ENCODE results near the gene GAS1.

The GAS1 gene

DNA sequence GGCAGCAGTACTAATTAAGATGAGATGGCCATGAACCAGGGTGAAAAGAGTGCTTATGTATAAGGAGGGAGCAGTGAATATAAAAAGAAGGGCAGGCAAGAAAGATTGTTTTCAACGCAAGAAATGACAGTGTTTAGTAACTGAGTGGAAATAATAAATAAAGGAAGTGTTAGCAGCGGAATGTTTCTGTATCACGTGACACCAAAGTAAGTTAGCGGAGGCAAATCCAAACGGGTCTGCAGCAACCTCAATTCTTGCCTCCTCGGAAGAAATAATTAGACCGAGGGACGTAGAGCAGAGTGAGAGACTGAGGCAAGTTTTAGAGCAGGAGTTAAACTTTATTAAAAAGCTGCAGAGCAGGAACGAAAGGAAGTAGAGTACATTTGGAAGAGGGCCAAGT, 15.4 kb upstream of the GAS1 start:
- DNase-seq: no peak

- no peak for DNase-seq
Observed at GRCh38 chr9:86960938-86961337, 13.6 kb upstream of the GAS1 start.

DNA sequence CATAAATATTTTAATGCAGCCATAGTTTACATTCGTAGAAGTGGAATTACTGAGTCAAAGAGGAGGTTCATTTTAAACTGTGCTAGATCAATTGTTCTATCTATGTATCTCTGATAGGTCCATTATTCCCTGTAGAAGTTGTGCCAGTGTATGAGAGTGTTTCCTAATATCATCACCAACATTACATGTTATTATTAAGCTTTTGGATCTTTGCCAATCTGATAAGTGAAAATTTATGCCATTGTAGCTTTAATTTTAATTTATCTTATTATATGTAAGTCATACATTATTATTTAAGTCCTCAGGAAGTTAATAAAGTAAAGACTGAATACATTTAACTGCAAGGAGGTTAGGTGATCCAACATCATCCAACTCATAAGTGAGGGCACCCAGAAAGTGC, 10.9 kb upstream of the GAS1 start:
- DNase-seq: no peak

DNA sequence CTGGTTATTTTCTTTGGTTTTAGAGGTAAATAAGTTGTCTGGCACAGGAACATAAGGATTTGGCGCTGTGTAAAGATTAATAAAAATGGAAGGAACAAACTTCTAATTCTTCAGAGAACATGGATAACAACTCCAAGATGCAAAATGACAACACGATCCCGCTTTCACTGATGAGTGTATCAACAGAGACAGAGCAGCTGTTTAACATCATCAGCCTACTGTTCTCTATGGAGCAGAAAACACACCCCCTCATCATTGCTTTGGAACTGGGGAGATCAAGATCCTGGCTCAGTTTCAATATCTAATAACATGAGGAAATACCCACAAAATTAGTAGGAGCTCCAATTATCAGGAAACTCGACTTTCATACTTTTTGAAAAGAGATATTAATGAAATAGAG, 8.3 kb upstream of the GAS1 start:
- DNase-seq: no peak

DNA sequence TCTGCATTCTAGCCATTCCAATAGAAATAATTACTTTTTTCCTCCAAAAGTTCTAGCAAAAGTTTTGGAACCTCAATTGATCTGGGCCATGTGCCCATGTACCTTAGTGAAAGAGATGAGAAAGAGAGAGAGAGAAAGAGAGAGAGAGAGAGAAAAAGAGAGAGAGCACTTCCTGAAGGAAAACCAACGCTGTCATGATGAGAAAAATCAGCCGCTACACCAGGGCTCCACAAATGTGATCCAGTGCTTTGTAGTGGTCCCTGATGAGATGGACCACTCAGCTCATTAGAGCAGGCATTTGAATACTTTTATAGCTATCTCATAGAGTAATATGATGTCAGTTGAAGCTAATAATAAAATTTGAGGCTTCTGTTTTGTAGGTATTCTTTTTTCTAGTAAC, 7.7 kb upstream of the GAS1 start:
- DNase-seq: no peak

- no peak for DNase-seq
Observed at GRCh38 chr9:86953181-86953580, 5.9 kb upstream of the GAS1 start.

- peak; percentile 73 for DNase-seq
Observed at GRCh38 chr9:86948074-86948929, 996 bp upstream of the GAS1 start.

DNA sequence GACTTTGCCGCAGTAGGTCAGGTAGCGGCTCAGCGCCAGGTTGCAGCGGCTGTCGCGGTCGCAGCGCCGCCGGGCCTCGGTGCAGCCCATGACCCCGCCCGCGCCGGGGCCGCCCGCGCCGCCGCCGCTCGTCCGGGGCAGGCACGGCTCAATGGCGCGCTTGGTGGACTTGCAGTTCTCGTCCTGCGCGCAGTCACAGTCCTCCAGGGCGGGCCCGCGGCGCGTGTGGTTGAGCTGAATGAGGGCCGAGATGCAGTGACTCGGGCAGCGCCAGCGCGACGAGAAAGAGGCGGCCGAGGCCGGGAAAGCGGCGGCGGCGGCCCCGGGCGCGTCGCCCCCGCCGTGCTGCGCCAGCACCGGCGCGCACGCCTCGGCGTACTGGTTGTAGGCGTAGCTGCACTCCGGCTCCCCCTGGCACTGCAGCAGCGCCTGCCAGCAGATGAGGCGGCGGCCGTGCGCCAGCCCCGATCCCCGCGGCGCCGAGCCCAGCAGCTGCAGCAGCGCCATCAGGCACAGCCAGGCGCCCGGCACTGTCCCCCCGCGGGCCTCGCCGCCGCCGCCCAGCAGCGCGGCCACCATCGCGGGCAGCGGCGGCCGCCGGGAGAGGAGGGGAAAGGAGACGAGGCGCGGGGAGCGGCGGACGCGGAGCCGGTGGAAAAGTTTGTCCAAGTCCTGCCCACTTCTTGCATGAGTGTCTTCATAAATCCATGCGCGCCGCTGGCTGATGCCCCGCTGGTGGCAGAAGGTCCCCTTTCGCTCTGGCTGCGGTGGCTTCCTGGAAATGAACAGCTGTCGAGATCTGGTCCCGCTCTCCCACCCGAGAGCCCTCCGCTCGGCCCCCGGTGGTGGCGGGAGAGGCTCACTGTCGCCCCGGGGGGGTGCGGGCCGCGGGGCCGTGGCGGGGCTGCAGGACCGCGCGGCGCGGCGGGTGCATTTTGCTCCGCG, 833 bp downstream of the GAS1 start:
- DNase-seq: peak; percentile 62

DNA sequence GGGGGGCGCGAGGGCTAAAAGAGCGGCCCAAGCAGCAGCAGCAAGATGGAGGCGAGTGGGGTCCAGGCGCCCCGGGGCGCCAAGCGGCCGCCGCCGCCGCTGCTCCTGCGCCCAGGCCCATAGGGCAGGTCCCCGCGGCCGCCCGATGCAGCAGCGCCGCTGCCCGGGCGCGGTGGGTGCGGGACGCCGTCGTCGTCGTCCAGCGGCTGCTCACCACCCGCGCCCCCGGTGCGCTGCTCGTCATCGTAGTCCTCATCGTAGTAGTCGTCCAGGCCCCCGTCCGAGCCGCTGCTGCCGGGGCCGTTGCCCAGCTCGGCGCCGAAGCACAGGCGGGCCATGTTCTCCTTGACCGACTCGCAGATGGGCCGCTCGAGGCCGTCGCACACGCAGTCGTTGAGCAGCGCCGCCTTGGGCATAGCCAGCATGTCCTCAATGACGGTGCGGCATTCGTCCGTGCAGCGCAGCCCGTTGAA, 1.5 kb downstream of the GAS1 start:
- peak; percentile 25 for DNase-seq

- DNase-seq: no peak
Observed at GRCh38 chr9:86944796-86945727, 2.2 kb downstream of the GAS1 start.

- DNase-seq: no peak
Observed at GRCh38 chr9:86943201-86944113, 3.8 kb downstream of the GAS1 start.

GRCh38 chr9:86942281-86943200, 4.8 kb downstream of the GAS1 start:
- DNase-seq: no peak

- no peak for DNase-seq
Observed at GRCh38 chr9:86941197-86941596, 6.1 kb downstream of the GAS1 start.

- DNase-seq: no peak
Observed at GRCh38 chr9:86940774-86941173, 6.5 kb downstream of the GAS1 start.

- DNase-seq: no peak
Observed at GRCh38 chr9:86939891-86940290, 7.4 kb downstream of the GAS1 start.

GRCh38 chr9:86939321-86939720, 8.0 kb downstream of the GAS1 start:
- no peak for DNase-seq

DNA sequence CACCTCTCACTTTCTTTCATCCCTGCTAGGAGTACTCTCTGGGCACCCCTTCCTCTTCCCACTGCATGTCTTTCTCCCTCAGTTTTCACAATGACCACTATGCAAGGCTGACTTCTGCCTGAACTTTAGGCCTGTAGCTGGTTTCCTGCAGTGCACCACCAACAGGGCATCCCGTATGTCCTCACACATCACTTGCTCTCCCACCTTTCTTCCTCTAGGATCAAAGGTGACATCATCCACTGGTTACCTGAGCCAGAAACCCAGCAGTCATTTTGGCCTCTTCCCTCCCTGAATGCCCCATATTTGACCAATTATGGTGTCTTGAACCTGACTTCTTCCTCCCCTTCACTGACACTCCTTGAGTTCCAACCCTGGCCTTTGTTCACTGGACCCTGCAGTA, 8.5 kb downstream of the GAS1 start:
- DNase-seq: no peak

GRCh38 chr9:86926145-86926544, 21.2 kb downstream of the GAS1 start:
- no peak for DNase-seq

DNA sequence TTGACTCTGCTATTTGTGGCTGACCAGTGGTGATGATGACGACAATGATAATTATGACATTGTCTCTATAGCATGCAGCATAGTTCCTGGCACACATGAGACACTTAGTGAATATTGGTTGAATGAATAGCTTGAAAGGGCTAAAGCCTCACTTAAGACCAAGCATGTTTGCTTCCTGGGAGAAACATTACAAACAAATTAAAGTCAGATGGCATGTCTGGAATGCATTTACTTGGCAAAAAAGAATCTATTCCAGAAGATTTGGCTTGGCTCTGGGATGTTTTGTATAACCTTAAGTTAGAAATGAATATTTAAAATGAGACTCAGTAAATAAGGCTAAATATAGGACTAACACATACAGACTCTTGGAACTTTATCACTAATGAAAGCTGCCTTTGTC, 21.6 kb downstream of the GAS1 start:
- DNase-seq: no peak

- DNase-seq: no peak
Observed at GRCh38 chr9:86924206-86924605, 23.1 kb downstream of the GAS1 start.

All from stimulated activated naive CD4-positive, alpha-beta T cell treated with Interleukin-2 at 50 U/mL for 16 hours (primary cell).